ENCODE data around the gene ZNF566. TPM values are rescaled to one million over a fixed set of nuclear protein-coding genes. Genes with fewer than 3 reads are reported as not detected.

Gene ZNF566
- total and polyA plus RNA-seq, 2 of the 13 experiments (the other 11 are each of a cell fraction or from before 2014, with no cell fraction given): 4.8 to 13.7 TPM

DNA sequence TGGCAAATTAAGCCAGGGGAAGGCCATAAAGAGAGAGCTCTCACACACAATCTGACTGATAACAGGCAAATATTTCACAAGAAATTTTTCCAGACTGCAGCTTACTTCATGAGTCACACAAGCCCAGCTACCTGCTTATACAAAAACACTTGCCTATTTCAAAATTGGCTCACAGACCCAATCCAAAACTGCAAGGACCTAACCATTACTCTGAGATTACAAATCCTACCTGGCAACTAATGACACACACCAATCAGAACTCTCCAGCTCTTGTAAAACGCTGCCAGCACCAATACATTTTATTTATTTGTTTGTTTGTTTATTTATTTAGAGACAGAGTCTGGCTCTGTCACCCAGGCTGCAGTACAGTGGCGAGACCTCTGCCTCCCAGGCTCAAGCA is 52.8 kb downstream of the ZNF566 start:
- CTCF ChIA-PET (ENCODE audit: low intra/inter-chr PET ratio, low total read pairs): no interaction called here

DNA sequence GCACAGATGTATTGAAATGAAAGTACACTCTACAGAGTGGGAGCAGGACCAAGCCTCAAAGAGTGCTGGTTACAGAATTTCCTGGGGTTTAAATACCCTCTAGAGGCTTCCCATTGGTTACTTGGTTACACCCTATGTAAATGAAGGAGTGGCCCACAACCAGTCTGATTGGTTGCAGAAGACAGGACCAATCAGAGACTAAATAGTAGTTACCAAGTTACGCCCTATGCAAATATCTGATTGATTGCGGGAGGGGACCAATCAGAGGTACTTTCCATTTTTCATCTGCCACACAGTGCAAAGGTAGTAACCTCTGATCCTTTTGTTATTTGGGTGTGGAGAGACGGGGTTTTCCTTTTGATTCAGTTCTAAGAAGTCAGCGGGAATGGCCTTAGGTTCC is 65.4 kb downstream of the ZNF566 start:
- H3K9me3 ChIP-seq (ENCODE audit: low read length): peaks cover 16% of the 10 kb centered on the region
- H3K4me1 ChIP-seq (ENCODE audit: insufficient read depth, low read length): peaks cover 9% of the 10 kb centered on the region; the same call in 1 of the 2 replicates
- intact Hi-C loops (cut with micrococcal nuclease; ENCODE audit: unreplicated experiment) (no loop called here), in situ Hi-C loops (cut with HindIII; ENCODE audit: extremely low pct_ligation_motif_present, low pct_unique_long_range_greater_than_20kb) (no loop called here)
- no peak overlapping the region; the same call in 1 of the 2 replicates for H3K4me2 ChIP-seq (ENCODE audit: low read depth, low read length)
- ChIA-PET CTCF (ENCODE audit: low intra/inter-chr PET ratio, low total read pairs) (no interaction called here), POLR2A (no interaction called here)
- BruUV-seq (replicated peaks): no TSS peak
- ATAC-seq: peak; percentile 30; the same call in 2 of the 3 replicates
- H3K36me3 ChIP-seq (replicated peaks in 1 of 2; ENCODE audit: control insufficient read depth in 1 of 2, insufficient read depth in 2 of 2, low read length in 2 of 2): no peaks in the 10 kb centered on the region
- no peak for FAIRE-seq
- H2AFZ ChIP-seq (ENCODE audit: low read length): no peak overlapping the region
- 10% methylated on average over 4 of the region's 4 CpGs for WGBS (ENCODE audit: low lambda C conversion rate)
- TF ChIP-seq FOXM1 (CRISPR knock-in tag; IDR thresholded peaks at IDR 0.05): no peak
- TF ChIP-seq ISL2 (CRISPR knock-in tag; IDR thresholded peaks at IDR 0.05): no peak
- no peak for TF ChIP-seq GTF3A (CRISPR knock-in tag; conservative IDR thresholded peaks at IDR 0.05)
- TF ChIP-seq SNRNP70 (IDR thresholded peaks at IDR 0.05; ENCODE audit: low read depth, low read length): no peak
- no peaks in the 10 kb centered on the region; a peak in 1 of 5 replicates for H3K27me3 ChIP-seq (ENCODE audit: control insufficient read depth in 1 of 2, insufficient read depth in 2 of 2, low read length in 2 of 2)
- H3K9ac ChIP-seq (ENCODE audit: insufficient read depth, low read depth, low read length): no peak overlapping the region
- H3K79me2 ChIP-seq (ENCODE audit: insufficient read depth, low read length): no peaks in the 10 kb centered on the region
- no peak overlapping the region for H3K4me3 ChIP-seq (replicated peaks in 1 of 3; ENCODE audit: insufficient read depth in 1 of 3, low read depth in 2 of 3, low read length in 3 of 3)
- no peaks in the 10 kb centered on the region for H4K20me1 ChIP-seq (ENCODE audit: insufficient read depth, low read length)
- H3K27ac ChIP-seq (ENCODE audit: extremely low read length, insufficient read depth, low read length): no peak overlapping the region
- DNase-seq (ENCODE audit: low spot score): no peak

More for the DNA sequence above, 52.8 kb downstream of the ZNF566 start:
- 2% methylated on average over 2 of the region's 2 CpGs for WGBS (ENCODE audit: low lambda C conversion rate)
- H3K9me3 ChIP-seq (ENCODE audit: low read length): 0 out of 2 replicates have a peak, but pooled peaks cover 4% of the 10 kb centered on the region
- in situ Hi-C loops (cut with HindIII; ENCODE audit: extremely low pct_ligation_motif_present, low pct_unique_long_range_greater_than_20kb): no loop called here
- intact Hi-C loops (cut with micrococcal nuclease; ENCODE audit: unreplicated experiment): no loop called here
- no peak for ATAC-seq
- H3K4me2 ChIP-seq (ENCODE audit: low read depth, low read length): no peak overlapping the region
- no peak overlapping the region for H3K9ac ChIP-seq (ENCODE audit: insufficient read depth, low read depth, low read length)
- no peaks in the 10 kb centered on the region for H3K79me2 ChIP-seq (ENCODE audit: insufficient read depth, low read length)
- TF ChIP-seq ZNF350 (CRISPR knock-in tag; IDR thresholded peaks at IDR 0.05; ENCODE audit: borderline replicate concordance, low read depth): no peak
- peak; percentile 98 for TF ChIP-seq RFXANK (CRISPR knock-in tag; IDR thresholded peaks at IDR 0.05)
- no peak for TF ChIP-seq RBAK (CRISPR knock-in tag; IDR thresholded peaks at IDR 0.05)
- peak; percentile 97 for TF ChIP-seq RFXAP (CRISPR knock-in tag; IDR thresholded peaks at IDR 0.05; ENCODE audit: borderline replicate concordance)
- peak; percentile 97 for TF ChIP-seq RFX5 (IDR thresholded peaks at IDR 0.05; ENCODE audit: low read depth, low read length)
- no peak for FAIRE-seq
- H3K36me3 ChIP-seq (replicated peaks in 1 of 2; ENCODE audit: control insufficient read depth in 1 of 2, insufficient read depth in 2 of 2, low read length in 2 of 2): no peaks in the 10 kb centered on the region
- no peaks in the 10 kb centered on the region for H4K20me1 ChIP-seq (ENCODE audit: insufficient read depth, low read length)
- H2AFZ ChIP-seq (ENCODE audit: low read length): no peak overlapping the region
- DNase-seq (ENCODE audit: low spot score): no peak
- no peak overlapping the region for H3K27ac ChIP-seq (ENCODE audit: extremely low read length, insufficient read depth, low read length)
- no peaks in the 10 kb centered on the region for H3K4me1 ChIP-seq (ENCODE audit: insufficient read depth, low read length)
- POLR2A ChIA-PET: no interaction called here
- no peaks in the 10 kb centered on the region for H3K27me3 ChIP-seq (ENCODE audit: control insufficient read depth in 1 of 2, insufficient read depth in 2 of 2, low read length in 2 of 2)
- no TSS peak for BruUV-seq (replicated peaks)
- H3K4me3 ChIP-seq (replicated peaks in 1 of 3; ENCODE audit: insufficient read depth in 1 of 3, low read depth in 2 of 3, low read length in 3 of 3): no peak overlapping the region
